Activated CD4-positive, alpha-beta T cell treated with anti-CD3 and anti-CD28 coated beads, Interleukin-2, amount 10 ng/mL, durations not matched to agents 24 days and 14 days (primary cell): ENCODE results near the gene FBXO8. TPM values are rescaled to one million over a fixed set of nuclear protein-coding genes. Genes with fewer than 3 reads are reported as not detected.
"Not testable (repeated sequence)": the region's sequence is repeated elsewhere in the genome, so short reads cannot be mapped to it uniquely, and the experiment has no call there.

Experiments used
- DNase-seq: peaks from one replicate; pipeline ENCODE4 v3.0.0; 2022
- H3K27ac Mint-ChIP-seq: one replicate; pipeline ENCODE4 v1.8.0; 2022; ENCODE audit warnings: mild to moderate bottlenecking, mixed read lengths
- H3K27me3 Mint-ChIP-seq: one replicate; pipeline ENCODE4 v1.8.0; 2022; ENCODE audit warnings: mixed read lengths
- H3K36me3 Mint-ChIP-seq: one replicate; pipeline ENCODE4 v1.8.0; 2022; ENCODE audit warnings: low read depth, mild to moderate bottlenecking, mixed read lengths
- H3K4me1 Mint-ChIP-seq: one replicate; pipeline ENCODE4 v1.8.0; 2021; ENCODE audit warnings: mixed read lengths
- H3K4me3 Mint-ChIP-seq: one replicate; pipeline ENCODE4 v1.8.0; 2022; ENCODE audit warnings: mild to moderate bottlenecking, moderate library complexity, mixed read lengths
- H3K9me3 Mint-ChIP-seq: one replicate; pipeline ENCODE4 v1.8.0; 2021; ENCODE audit warnings: mixed read lengths
- intact Hi-C: fragments of 100-400 bp; cut with micrococcal nuclease; formaldehyde crosslinking; loops from one replicate; pipeline ENCODE4 v1.15.1; 2023
- total RNA-seq: library from RNA; stranded (reverse); gene quantifications from 2 replicates; pipeline ENCODE4 v1.2.3, GENCODE V29; 2022

FBXO8 gene
- total RNA-seq, 1 donor from 2014 or later = 18.3 TPM

DNA sequence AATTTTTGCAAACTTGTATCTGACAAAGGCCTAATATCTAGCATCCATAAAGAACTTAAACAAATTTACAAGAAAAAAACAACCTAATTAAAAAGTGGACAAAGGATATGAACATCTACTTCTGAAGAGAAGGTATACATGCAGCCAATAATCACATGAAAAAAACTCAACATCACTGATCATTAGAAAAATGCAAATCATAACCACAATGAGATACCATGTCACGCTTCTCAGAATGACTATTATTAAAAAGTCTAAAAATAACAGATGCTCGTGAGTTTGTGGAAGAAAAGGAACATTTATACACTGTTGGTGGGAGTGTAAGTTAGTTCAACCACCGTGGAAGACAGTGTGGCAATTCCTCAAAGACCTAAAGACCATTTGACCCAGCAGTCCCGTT is 24.2 kb upstream of the FBXO8 start:
- Mint-ChIP-seq H3K4me1 (peaks cover under 1% of the 10 kb centered on the region), H3K27ac (no peak overlapping the region), H3K36me3 (peaks cover 18% of the 10 kb centered on the region), H3K9me3 (no peaks in the 10 kb centered on the region), H3K27me3 (no peaks in the 10 kb centered on the region), H3K4me3 (no peak overlapping the region)
- intact Hi-C loops = no loop called here
- no peak for DNase-seq

DNA sequence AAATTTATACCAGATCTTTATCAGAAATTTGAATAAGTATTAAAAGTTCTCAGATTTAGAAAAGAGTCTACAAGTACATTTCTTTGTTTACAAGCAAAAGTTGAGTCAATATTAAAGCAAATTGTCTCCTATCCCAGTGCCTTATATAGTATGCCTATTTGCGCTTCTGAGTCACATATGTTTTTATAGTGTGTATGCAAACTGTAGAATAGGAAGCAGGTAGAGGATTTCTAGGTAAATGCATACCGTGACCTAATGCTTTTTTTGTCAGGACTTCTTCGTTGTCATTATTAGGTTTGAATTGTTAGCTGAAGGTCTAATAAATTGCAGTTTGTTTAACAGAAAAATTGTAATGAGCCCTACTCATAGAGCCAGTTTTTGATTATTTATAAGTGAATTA is 22.5 kb upstream of the FBXO8 start:
- H3K27me3 Mint-ChIP-seq = no peaks in the 10 kb centered on the region
- H3K27ac Mint-ChIP-seq = no peak overlapping the region
- no peaks in the 10 kb centered on the region for H3K4me1 Mint-ChIP-seq
- no peak overlapping the region for H3K4me3 Mint-ChIP-seq
- no peaks in the 10 kb centered on the region for H3K9me3 Mint-ChIP-seq
- intact Hi-C loops = no loop called here
- no peak for DNase-seq
- H3K36me3 Mint-ChIP-seq = peaks cover 25% of the 10 kb centered on the region

DNA sequence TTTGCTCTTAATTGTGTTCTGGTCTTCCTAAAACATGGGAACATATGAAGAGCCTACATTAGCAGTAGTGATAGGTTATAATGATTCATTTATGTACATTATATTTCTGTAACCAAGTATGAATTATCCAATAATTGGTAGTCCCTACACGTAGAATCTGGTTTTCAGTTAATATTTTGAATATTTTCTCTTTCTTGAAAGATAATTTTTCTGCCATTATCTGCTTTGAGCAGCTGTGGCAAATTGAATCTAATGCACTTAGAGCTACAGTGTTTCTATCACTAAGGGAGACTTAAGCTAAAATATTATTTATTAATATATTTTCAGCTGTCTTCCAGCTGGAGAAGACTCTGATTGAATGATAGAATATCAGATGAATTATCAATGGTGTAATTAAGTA is 21.2 kb upstream of the FBXO8 start:
- no peak overlapping the region for H3K27ac Mint-ChIP-seq
- H3K4me3 Mint-ChIP-seq = no peak overlapping the region
- DNase-seq = no peak
- H3K4me1 Mint-ChIP-seq = peaks cover 4% of the 10 kb centered on the region
- no peaks in the 10 kb centered on the region for H3K9me3 Mint-ChIP-seq
- intact Hi-C loops = no loop called here
- H3K27me3 Mint-ChIP-seq = no peaks in the 10 kb centered on the region
- H3K36me3 Mint-ChIP-seq = peaks cover 35% of the 10 kb centered on the region

DNA sequence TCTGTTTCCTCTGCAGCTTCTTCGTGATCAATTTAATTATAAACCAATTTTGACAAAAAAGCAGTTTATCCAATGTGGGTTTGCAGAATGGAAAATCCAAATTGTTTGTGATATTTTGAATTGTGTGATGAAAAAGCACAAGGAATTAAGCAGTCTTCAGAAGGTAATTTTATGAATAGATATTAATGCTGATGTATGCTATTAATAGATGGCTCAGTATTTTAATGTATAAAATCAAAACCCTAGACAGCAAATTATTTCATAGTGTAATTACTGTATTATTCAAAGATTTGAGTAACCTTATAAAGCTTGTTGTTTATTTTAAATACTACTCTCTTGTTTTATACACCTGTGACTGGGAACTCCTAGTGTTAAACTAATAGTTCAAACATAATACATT is 20.2 kb upstream of the FBXO8 start:
- Mint-ChIP-seq H3K4me1 (peaks cover 4% of the 10 kb centered on the region), H3K36me3 (peaks cover 35% of the 10 kb centered on the region), H3K27ac (no peak overlapping the region), H3K9me3 (no peaks in the 10 kb centered on the region), H3K27me3 (no peaks in the 10 kb centered on the region), H3K4me3 (no peak overlapping the region)
- DNase-seq = no peak
- intact Hi-C loops = no loop called here

DNA sequence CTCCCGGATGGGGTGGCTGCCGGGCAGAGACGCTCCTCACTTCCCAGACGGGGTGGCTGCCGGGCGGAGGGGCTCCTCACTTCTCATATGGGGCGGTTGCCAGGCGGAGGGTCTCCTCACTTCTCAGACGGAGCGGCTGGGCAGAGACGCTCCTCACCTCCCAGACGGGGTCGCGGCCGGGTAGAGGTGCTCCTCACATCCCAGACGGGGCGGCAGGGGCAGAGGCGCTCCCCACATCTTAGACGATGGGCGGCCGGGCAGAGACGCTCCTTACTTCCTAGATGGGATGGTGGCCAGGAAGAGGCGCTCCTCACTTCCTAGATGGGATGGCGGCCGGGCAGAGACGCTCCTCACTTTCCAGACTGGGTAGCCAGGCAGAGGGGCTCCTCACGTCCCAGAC is 11.7 kb upstream of the FBXO8 start:
- intact Hi-C loops, H3K27ac Mint-ChIP-seq: not testable (repeated sequence)
- peaks cover 42% of the 10 kb centered on the region for H3K36me3 Mint-ChIP-seq

DNA sequence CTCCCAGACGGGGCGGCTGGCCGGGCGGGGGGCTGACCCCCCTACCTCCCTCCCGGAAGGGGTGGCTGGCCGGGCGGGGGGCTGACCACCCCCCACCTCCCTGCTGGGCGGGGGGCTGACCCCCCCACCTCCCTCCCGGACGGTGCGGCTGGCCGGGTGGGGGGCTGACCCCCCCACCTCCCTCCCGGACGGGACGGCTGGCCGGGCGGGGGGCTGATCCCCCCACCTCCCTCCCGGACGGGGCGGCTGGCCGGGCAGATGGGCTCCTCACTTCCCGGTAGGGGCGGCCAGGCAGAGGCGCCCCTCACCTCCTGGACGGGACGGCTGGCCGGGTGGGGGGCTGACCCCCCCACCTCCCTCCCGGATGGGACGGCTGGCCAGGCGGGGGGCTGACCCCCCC is 11.2 kb upstream of the FBXO8 start:
- H3K4me1 Mint-ChIP-seq, intact Hi-C loops: not testable (repeated sequence)
- H3K36me3 Mint-ChIP-seq = peaks cover 37% of the 10 kb centered on the region

More for the DNA sequence above, 11.7 kb upstream of the FBXO8 start:
- H3K4me3 Mint-ChIP-seq, H3K4me1 Mint-ChIP-seq, H3K27me3 Mint-ChIP-seq, DNase-seq: not testable (repeated sequence)
- peaks cover 16% of the 10 kb centered on the region for H3K9me3 Mint-ChIP-seq

DNA sequence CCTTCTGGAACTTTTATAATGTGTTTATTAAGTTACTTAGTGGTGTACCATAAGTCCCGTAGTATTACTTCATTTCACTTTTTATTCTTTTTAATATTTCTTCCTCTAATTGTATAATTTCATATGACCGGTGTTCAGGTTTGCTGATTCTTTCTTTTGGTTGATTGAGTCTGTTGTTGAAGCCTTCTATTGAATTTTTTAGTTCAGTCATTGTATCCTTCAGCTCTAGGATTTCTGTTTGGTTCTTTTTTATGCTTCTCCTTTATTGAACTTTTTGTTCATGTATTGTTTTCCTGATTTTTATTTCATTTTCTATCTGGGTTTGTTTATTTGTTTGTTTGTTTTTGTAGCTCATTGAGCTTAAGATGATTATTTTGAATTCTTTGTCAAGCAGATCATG is 9.0 kb upstream of the FBXO8 start:
- H3K27ac Mint-ChIP-seq = no peak overlapping the region
- intact Hi-C loops = no loop called here
- H3K27me3 Mint-ChIP-seq = no peaks in the 10 kb centered on the region
- peaks cover 16% of the 10 kb centered on the region for H3K9me3 Mint-ChIP-seq
- DNase-seq = no peak
- H3K4me3 Mint-ChIP-seq = no peak overlapping the region
- peaks cover 42% of the 10 kb centered on the region for H3K36me3 Mint-ChIP-seq
- H3K4me1 Mint-ChIP-seq = peaks cover 2% of the 10 kb centered on the region

More for the DNA sequence above, 11.2 kb upstream of the FBXO8 start:
- not testable (repeated sequence) for DNase-seq, H3K4me3 Mint-ChIP-seq, H3K27me3 Mint-ChIP-seq, H3K27ac Mint-ChIP-seq
- H3K9me3 Mint-ChIP-seq = peaks cover 16% of the 10 kb centered on the region

DNA sequence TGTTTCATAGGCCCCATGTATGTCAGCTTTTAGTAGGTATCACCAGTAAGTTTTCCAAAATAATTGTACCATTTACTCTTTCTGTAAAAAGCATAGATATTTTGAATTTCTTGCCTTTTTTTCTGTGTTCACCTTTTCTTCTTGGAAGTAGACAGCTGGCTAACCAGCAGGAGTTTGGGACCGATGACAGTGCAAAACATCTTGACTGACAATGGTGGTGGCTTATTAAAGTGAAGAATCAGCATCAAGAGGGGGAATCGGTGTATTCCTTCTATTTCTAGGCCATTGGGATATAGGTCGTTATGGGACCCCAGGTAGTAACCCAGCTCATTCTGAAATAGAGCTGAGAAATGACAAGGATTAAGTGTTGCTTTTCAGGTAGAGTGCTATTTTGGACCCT is 3.4 kb upstream of the FBXO8 start:
- H3K9me3 Mint-ChIP-seq = peaks cover 7% of the 10 kb centered on the region
- H3K4me3 Mint-ChIP-seq = no peak overlapping the region
- intact Hi-C loops = no loop called here
- H3K27me3 Mint-ChIP-seq = no peaks in the 10 kb centered on the region
- peaks cover 26% of the 10 kb centered on the region for H3K4me1 Mint-ChIP-seq
- peaks cover 21% of the 10 kb centered on the region for H3K36me3 Mint-ChIP-seq
- no peak for DNase-seq
- H3K27ac Mint-ChIP-seq = no peak overlapping the region

DNA sequence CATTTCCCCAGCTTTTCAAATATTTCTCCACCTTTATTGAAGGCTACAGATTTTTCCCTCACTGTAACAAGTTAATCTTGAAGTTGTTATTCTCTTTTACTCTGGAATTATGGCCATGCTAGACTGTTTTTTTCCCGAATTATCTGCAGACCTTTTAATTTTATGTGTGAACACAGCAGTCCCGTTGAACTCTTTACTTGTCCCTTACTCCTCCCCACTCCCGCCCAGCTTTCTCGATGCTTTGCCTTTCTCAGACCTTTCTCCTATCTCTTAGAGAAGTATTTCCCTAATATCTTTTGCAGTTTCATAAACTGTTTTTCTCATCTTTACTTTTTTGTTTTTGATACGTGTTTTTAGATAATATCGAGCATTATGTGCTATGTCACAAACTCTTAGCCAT is 1.0 kb upstream of the FBXO8 start:
- H3K4me1 Mint-ChIP-seq = peaks cover 41% of the 10 kb centered on the region
- intact Hi-C loops = loop anchor here (5.0 kb wide), 2 partner anchors 912 to 952 kb away; partner anchors contain the start of genes HMGB2 and SAP30
- H3K27ac Mint-ChIP-seq = peak overlapping the region; percentile 99

DNA sequence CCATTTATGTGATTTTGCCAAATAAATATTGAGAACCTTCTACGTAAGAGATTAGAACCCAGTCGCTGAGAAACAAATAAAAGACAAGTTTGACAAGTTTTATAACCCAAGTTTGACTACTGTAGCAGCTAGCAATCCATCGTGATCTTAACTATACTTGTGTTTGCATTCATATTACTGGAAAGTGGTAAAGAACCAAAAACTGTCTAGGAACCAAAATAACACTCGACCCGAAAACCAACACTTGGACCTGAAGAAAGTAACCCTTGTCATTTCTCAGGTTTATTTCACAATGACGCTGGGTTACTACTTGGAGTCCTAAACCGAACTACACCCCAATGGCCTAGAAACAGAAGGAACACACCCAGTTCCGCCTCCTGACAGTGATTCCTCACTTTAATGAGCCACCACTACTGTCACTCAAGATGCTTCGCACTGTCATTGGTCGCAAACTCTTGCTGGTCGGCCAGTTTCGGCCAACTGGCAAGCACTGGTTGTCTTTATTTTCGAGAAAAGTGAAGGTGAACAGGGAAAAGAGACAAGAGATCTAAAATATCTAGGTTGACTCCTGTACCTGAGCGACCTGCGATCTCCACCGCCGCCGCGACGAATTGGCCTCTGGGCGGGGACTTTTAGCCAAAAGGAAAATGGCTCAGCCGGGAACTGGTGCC is 496 bp downstream of the FBXO8 start:
- Mint-ChIP-seq H3K27ac (peak overlapping the region; percentile 99), H3K4me3 (peak overlapping the region; percentile 100), H3K4me1 (peaks cover 42% of the 10 kb centered on the region), H3K36me3 (peaks cover 18% of the 10 kb centered on the region), H3K9me3 (peaks cover 4% of the 10 kb centered on the region), H3K27me3 (no peaks in the 10 kb centered on the region)
- peak; percentile 95 for DNase-seq
- intact Hi-C loops = loop anchor here (1.0 to 5.0 kb wide), 3 partner anchors 76 to 951 kb away; partner anchors contain the start of genes HMGB2 and SAP30

More for the DNA sequence above, 1.0 kb upstream of the FBXO8 start:
- DNase-seq = no peak
- Mint-ChIP-seq H3K27me3 (no peaks in the 10 kb centered on the region), H3K4me3 (peak overlapping the region; percentile 100), H3K9me3 (peaks cover 2% of the 10 kb centered on the region), H3K36me3 (peaks cover 21% of the 10 kb centered on the region)

DNA sequence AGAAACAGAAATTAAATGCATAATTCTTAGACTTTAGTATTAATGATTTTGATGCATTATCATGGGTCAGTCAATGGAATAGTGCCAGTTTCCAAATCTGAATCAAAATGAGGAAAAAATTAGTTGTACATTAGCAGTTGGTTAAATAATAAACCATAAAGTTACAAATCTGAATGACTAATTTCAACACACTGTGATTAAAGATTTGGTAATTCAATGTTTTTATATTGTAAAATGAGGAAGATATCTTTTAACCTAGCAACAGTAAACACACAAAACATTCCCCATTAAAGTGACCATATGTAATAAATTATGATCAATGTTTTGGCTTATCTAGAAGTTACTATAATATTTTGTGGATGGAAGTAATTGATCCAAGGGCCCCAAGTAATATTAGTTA is 1.6 kb downstream of the FBXO8 start:
- intact Hi-C loops = loop anchor here (5.0 kb wide), 2 partner anchors 910 to 950 kb away; partner anchors contain the start of genes HMGB2 and SAP30
- H3K27me3 Mint-ChIP-seq = no peaks in the 10 kb centered on the region
- peaks cover 4% of the 10 kb centered on the region for H3K9me3 Mint-ChIP-seq
- peaks cover 16% of the 10 kb centered on the region for H3K36me3 Mint-ChIP-seq
- no peak overlapping the region for H3K27ac Mint-ChIP-seq
- DNase-seq = no peak
- peak overlapping the region; percentile 100 for H3K4me3 Mint-ChIP-seq
- H3K4me1 Mint-ChIP-seq = peaks cover 42% of the 10 kb centered on the region

DNA sequence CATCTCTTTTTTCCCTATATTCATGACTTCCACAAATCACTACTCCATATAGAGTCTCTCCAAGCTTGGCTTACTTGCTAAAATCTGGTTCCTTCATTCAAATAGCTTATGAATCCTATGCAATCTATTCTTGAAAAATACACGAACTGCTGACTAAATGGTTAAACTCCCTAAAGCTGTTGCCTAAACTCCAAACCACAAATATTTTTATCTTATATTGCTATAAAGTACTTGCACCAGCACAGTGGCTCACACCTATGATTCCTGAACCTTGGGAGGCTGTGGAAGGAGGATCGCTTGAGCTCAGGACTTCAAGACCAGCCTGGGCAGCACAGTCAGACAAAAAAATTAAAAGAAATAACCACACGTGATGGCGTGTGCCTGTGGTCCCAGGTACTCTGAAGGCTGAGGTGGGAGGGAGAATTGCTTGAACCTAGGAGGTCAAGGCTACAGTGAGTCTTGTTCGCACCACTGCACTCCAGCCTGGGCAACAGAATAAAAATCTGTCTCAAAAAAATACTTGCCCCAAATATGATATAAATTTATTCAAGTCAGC is 2.2 kb downstream of the FBXO8 start:
- Mint-ChIP-seq H3K36me3 (peaks cover 13% of the 10 kb centered on the region), H3K27me3 (no peaks in the 10 kb centered on the region), H3K4me1 (peaks cover 39% of the 10 kb centered on the region), H3K4me3 (peak overlapping the region; percentile 30), H3K9me3 (peaks cover 4% of the 10 kb centered on the region), H3K27ac (no peak overlapping the region)
- intact Hi-C loops = loop anchor here (5.0 kb wide), 2 partner anchors 909 to 949 kb away; partner anchors contain the start of genes HMGB2 and SAP30
- no peak for DNase-seq

DNA sequence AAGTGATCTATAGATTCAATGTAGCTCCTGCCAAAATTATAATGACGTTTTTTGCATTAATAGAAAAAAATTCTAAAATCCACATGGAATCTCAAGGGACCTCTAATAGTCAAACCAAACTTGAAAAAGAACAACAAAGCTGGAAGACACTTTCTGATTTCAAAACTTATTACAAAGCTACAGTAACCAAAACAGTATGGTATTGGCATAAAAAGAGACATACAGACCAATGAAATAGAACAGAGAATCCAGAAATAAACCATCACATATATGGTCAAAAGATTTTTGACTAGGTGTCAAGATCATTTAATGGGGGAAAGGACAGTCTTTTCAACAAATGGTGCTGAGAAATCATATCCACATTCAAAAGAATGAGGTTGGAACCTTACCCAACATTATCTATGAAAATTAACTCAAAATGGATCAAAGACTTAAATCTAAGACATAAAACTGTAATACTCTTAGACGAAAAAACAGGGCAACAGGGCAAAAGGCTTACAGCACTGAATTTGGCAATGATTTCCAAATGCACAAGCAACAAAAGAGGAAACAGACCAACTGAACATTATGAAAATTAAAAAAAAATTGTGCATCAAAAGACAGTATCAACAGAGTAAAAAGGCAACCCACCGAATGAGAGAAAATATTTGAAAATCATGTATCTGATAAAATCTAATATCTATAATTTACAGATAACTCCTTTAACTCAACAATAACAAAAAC is 3.9 kb downstream of the FBXO8 start:
- DNase-seq = no peak
- Mint-ChIP-seq H3K4me3 (no peak overlapping the region), H3K36me3 (peaks cover 13% of the 10 kb centered on the region), H3K9me3 (peaks cover 4% of the 10 kb centered on the region), H3K4me1 (peaks cover 30% of the 10 kb centered on the region), H3K27me3 (no peaks in the 10 kb centered on the region), H3K27ac (no peak overlapping the region)
- intact Hi-C loops = loop anchor here (5.0 kb wide), 2 partner anchors 907 to 947 kb away; partner anchors contain the start of genes HMGB2 and SAP30

DNA sequence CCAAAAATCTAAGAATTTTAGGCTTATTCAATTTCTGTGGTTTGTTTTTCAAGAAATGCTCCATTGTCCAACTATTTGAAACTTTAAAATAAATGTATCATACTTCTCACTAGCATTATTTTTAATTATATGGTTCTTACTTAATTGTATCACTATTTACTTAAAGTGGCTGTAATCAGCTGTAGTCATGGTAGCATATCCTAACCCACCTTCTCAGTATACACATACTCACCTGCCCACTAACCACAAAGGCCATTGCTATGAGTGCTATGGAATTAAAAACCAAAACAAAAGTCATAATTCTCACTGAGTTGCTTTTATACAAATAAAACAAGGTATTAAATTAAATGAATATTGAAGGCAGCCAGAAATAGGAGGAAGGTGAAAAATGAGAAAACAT is 5.0 kb downstream of the FBXO8 start:
- no peaks in the 10 kb centered on the region for H3K27me3 Mint-ChIP-seq
- peaks cover 26% of the 10 kb centered on the region for H3K4me1 Mint-ChIP-seq
- H3K4me3 Mint-ChIP-seq = no peak overlapping the region
- DNase-seq = no peak
- H3K9me3 Mint-ChIP-seq = peaks cover 4% of the 10 kb centered on the region
- intact Hi-C loops = no loop called here
- H3K36me3 Mint-ChIP-seq = peaks cover 13% of the 10 kb centered on the region
- no peak overlapping the region for H3K27ac Mint-ChIP-seq
